Pancreas (tissue), 10 donors: ENCODE data around the gene MYBPH. TPM values are rescaled to one million over a fixed set of nuclear protein-coding genes. Genes with fewer than 3 reads are reported as not detected.

Experiments
- ATAC-seq, 4 donors: fragments of 200-7000 bp; cut with Tn5 transposase; one replicate each; pipeline versions ENCODE4 v1.8.0 to v1.9.1; 2020; ENCODE audit warnings: mild to moderate bottlenecking in 4 of 4, moderate library complexity in 4 of 4
- DNase-seq, 6 donors: peaks; one replicate each; pipeline ENCODE4 v3.0.0-alpha.2; 2020
- FAIRE-seq: peaks from 2 replicates; lab custom pipeline; 2012; peaks lifted over from hg19 to GRCh38; lab: Jason Lieb, UNC
- H3K27ac ChIP-seq, 4 donors: fragments of 200-600 bp; sonication (generic); 1 replicate in 3 of 4; 2 replicates in 1 of 4; pipeline versions ENCODE4 v1.5.0 to v1.8.0; 2020
- H3K27me3 ChIP-seq, 4 donors: fragments of 200-600 bp; one replicate each; pipeline ENCODE4 v1.8.0; 2021
- H3K36me3 ChIP-seq, 3 donors: fragments of 200-600 bp; sonication (generic) in 1 of 3; one replicate each; pipeline versions ENCODE4 v1.5.0 to v1.8.0; 2020 to 2021
- H3K4me1 ChIP-seq, 3 donors: fragments of 200-600 bp; one replicate each; pipeline ENCODE4 v1.8.0; 2021
- H3K4me3 ChIP-seq, 4 donors: fragments of 200-600 bp; sonication (generic) in 2 of 4; one replicate each; pipeline versions ENCODE4 v1.5.0 to v1.8.0; 2020 to 2021
- H3K9me3 ChIP-seq, 4 donors: fragments of 200-600 bp; one replicate each; pipeline ENCODE4 v1.8.0; 2021
- CTCF ChIP-seq, 4 donors: fragments of 200-600 bp; sonication (generic) in 3 of 4; IDR thresholded peaks; one replicate each; pipeline versions ENCODE4 v1.5.0 to v1.8.0; 2021; ENCODE audit warnings: antibody characterized with exemption in 4 of 4
- WGBS, 2 donors: extraction: QIAGEN DNeasy Blood & Tissue Kit; methylation state at CpG; one replicate each; pipeline ENCODE4 v1.1.7; 2013; 5-methylcytosine and 5-hydroxymethylcytosine counted together
- intact Hi-C, 3 donors: fragments of 100-400 bp; cut with DNase I; formaldehyde crosslinking; loops; one replicate each; pipeline versions ENCODE4 v1.11.1 to v1.14.2; 2022
- polyA plus RNA-seq, 2 donors: library from polyadenylated mRNA; stranded (reverse); fragments of 200-250 nt; gene quantifications; one replicate each; pipeline ENCODE4 v1.2.3, GENCODE V29; 2013
- total RNA-seq, 6 donors: library from RNA; stranded (reverse); fragmentation: NEBNext Ultra II Directional in 4 of 6; extraction: Animal tissue kit (Norgen Biotek cat#: 25700) in 4 of 6; gene quantifications; one replicate each; pipeline versions ENCODE4 v1.2.1 to v1.2.4, GENCODE V29; 2021 to 2023
- donor health status: healthy with polysubstance abuse.
- donor health status: DM: no; HTN: no; CAD: no; lungs with moderate emphysema.
- donor health status: DM: no; HTN: no; CAD: no.
- donor health status: control.
- donor health status: control.
- donor health status: Bipolar disorder and iron deficiency.
- donor health status: DM: yes; HTN: yes; CAD: no.
- donor health status: DM: no; HTN: no; CAD: no.
- donor health status: DM: no; HTN: no; CAD: no.
- donor health status: DM: yes; HTN: yes; CAD: no.

Gene MYBPH
- total and polyA plus RNA-seq, 8 donors = not detected

- Histone ChIP-seq H3K4me3 (no peak overlapping the region), H3K27me3 (no peaks in the 10 kb centered on the region), H3K4me1 (no peaks in the 10 kb centered on the region), H3K36me3 (no peaks in the 10 kb centered on the region), H3K27ac (no peak overlapping the region), H3K9me3 (no peaks in the 10 kb centered on the region)
- no peak for TF ChIP-seq CTCF (IDR thresholded peaks at IDR 0.05)
- ATAC-seq (no peak), FAIRE-seq (no peak), DNase-seq (no peak)
- WGBS, 2 donors = 69 to 83% methylated on average over 6 of the region's 6 CpGs
- intact Hi-C loops = no loop called here
Measured at GRCh38 chr1:203199481-203199815, 23.8 kb upstream of the MYBPH start.

DNA sequence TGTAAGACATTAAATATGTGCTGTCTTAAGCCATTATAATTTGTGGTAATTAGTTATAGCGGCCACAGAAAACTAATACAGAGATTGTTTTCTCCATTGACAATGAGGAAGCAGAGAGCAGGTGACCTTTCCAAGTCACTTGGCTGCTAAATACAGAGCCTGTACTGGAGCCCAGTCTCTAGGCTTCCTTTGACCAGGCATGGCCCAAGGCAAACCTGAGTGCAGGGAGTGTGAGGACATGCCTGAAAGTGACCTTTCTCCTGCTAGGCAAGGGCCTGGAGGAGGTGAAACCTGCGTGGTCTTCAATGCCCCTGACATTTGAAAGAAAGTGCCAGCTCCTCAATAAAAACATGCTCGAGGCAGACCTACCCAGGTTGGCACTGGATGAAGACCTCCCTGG, 23.4 kb upstream of the MYBPH start:
- H3K27ac ChIP-seq = no peak overlapping the region

DNA sequence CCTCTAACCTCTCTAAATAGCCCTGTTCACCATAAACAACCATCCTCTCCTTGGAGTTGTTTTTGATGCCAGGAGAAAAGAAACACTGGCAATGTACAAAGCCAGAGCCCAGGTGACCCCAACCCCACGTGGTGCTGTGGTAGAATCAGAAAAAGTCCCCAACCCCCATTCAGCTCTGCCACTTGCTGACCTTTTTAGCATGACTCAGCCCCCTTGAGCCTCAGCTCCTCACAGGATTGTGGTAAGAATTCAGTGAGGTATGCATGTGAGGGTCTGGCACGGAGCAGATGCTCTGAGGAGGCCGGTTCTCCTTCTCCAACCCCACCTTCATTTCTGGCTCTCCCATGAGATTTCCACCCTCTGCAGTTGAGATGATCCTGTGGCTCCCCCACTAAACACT, 22.0 kb upstream of the MYBPH start:
- DNase-seq (peak in 1 of 6 donors; percentile 23), ATAC-seq (no peak), FAIRE-seq (no peak)
- Histone ChIP-seq H3K27ac (no peak overlapping the region), H3K9me3 (no peaks in the 10 kb centered on the region), H3K4me1 (no peaks in the 10 kb centered on the region), H3K4me3 (no peak overlapping the region), H3K36me3 (no peaks in the 10 kb centered on the region), H3K27me3 (no peaks in the 10 kb centered on the region)
- 61 to 66% methylated on average over 3 of the region's 3 CpGs for WGBS, 2 donors
- intact Hi-C loops = no loop called here
- TF ChIP-seq CTCF (IDR thresholded peaks at IDR 0.05) = no peak

More for the DNA sequence above, 23.4 kb upstream of the MYBPH start:
- DNase-seq = no peak
- no peak overlapping the region for H3K4me3 ChIP-seq
- no peaks in the 10 kb centered on the region for H3K27me3 ChIP-seq
- no peaks in the 10 kb centered on the region for H3K9me3 ChIP-seq
- no peaks in the 10 kb centered on the region for H3K4me1 ChIP-seq
- no peak for ATAC-seq
- no peak for FAIRE-seq
- H3K36me3 ChIP-seq = no peaks in the 10 kb centered on the region
- 73% methylated on average over 3 of the region's 3 CpGs for WGBS, 2 donors
- intact Hi-C loops = no loop called here
- no peak for TF ChIP-seq CTCF (IDR thresholded peaks at IDR 0.05)

DNA sequence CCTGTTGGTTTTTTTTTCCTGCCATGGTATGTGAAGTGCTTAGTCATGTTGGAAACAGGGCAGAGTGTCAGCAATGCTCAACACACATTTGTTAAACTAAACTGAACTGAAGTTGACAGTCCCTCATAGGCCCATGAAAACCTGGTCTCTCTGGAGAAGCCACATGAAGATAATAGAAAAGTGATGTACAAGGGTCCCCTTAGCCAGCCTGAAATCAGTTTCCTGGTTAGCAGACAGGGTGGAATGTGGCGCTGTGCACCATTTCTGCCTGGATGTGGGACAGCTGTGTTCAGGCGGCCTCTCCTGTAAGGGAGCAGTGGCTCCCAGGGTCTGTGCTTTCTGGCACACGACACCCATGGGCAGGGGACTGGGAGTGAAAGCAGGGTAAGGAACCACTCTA, 20.7 kb upstream of the MYBPH start:
- FAIRE-seq = no peak
- Histone ChIP-seq H3K9me3 (no peaks in the 10 kb centered on the region), H3K27me3 (no peaks in the 10 kb centered on the region), H3K36me3 (no peaks in the 10 kb centered on the region), H3K4me3 (no peak overlapping the region), H3K27ac (no peak overlapping the region), H3K4me1 (no peaks in the 10 kb centered on the region)
- intact Hi-C loops = no loop called here
- 86 to 93% methylated on average over 3 of the region's 3 CpGs for WGBS, 2 donors
- TF ChIP-seq CTCF (IDR thresholded peaks at IDR 0.05) = no peak
- peak in 1 of 6 donors; percentile 40 for DNase-seq
- no peak for ATAC-seq

- intact Hi-C loops = no loop called here
- Histone ChIP-seq H3K36me3 (no peaks in the 10 kb centered on the region), H3K4me3 (no peak overlapping the region), H3K4me1 (no peaks in the 10 kb centered on the region), H3K27ac (no peak overlapping the region), H3K27me3 (no peaks in the 10 kb centered on the region), H3K9me3 (no peaks in the 10 kb centered on the region)
- WGBS, 2 donors = 87 to 94% methylated on average over 2 of the region's 2 CpGs
- TF ChIP-seq CTCF (IDR thresholded peaks at IDR 0.05) = no peak
- DNase-seq = no peak
- ATAC-seq = no peak
- no peak for FAIRE-seq
Measured at GRCh38 chr1:203190949-203191348, 15.3 kb upstream of the MYBPH start.
